K562 (cell line): ENCODE data around the gene RAI2. TPM values are rescaled to one million over a fixed set of nuclear protein-coding genes. Genes with fewer than 3 reads are reported as not detected.

Source experiments
- ATAC-seq: fragments of 200-7000 bp; cut with Tn5 transposase; 3 replicates; pipeline ENCODE4 v1.9.1; 2020; ENCODE audit warnings: moderate library complexity
- BruUV-seq: library from RNA; stranded (reverse); fragments of 400-500 nt; replicated peaks from 2 replicates; lab custom pipeline; 2021; lab: Mats Ljungman, UMichigan
- CTCF ChIA-PET: fragments of 300-600 bp; formaldehyde crosslinking; extraction: SDS; loops from one replicate; lab custom pipeline; 2021; ENCODE audit warnings: low intra/inter-chr PET ratio; lab: Yijun Ruan, JAX
- POLR2A ChIA-PET: fragments of 300-600, 350-650 bp; sonication (Branson Sonifier 250); formaldehyde crosslinking; extraction: SDS; loops from one replicate; lab custom pipeline; 2021; ENCODE audit warnings: antibody characterized with exemption, inconsistent platforms; lab: Yijun Ruan, JAX
- DNase-seq, 4 experiments: peaks; one replicate each; pipeline versions ENCODE4 v3.0.0 to v3.0.0-alpha.2; 2011 to 2018; ENCODE audit warnings: low spot score in 3 of 4, mixed read lengths in 3 of 4; ENCODE audit errors: extremely low read depth in 1 of 4
- FAIRE-seq: peaks from 2 replicates; lab custom pipeline; 2011; peaks lifted over from hg19 to GRCh38; lab: Jason Lieb, UNC
- H2AFZ ChIP-seq: 2 replicates; pipeline ENCODE4 v1.6.0; 2011; ENCODE audit warnings: low read depth, low read length, control low read depth, inconsistent platforms
- H3K27ac ChIP-seq: fragments of 200-600 bp; 3 replicates; pipeline ENCODE4 v1.8.0; 2011; ENCODE audit warnings: low read depth, mild to moderate bottlenecking, control low read depth, inconsistent platforms, low read length, moderate library complexity, mixed read lengths; ENCODE audit errors: extremely low read depth
- H3K27me3 ChIP-seq, 2 experiments: fragments of 300-600 bp in 1 of 2; 2 replicates in 1 of 2; 3 replicates in 1 of 2; pipeline versions ENCODE4 v1.6.0 to v1.8.0; 2011; ENCODE audit warnings: inconsistent platforms in 2 of 2, low read length in 2 of 2, mild to moderate bottlenecking in 1 of 2, mixed read lengths in 1 of 2, moderate library complexity in 1 of 2; ENCODE audit not compliant: control insufficient read depth in 2 of 2, insufficient read depth in 2 of 2
- H3K36me3 ChIP-seq: fragments of 300-600 bp; 3 replicates; pipeline ENCODE4 v1.8.0; 2011; ENCODE audit warnings: mild to moderate bottlenecking, low read length, inconsistent platforms; ENCODE audit not compliant: control insufficient read depth, insufficient read depth
- H3K4me1 ChIP-seq, 2 experiments: fragments of 200-600 bp in 1 of 2; replicated peaks in 1 of 2; 2 replicates in 1 of 2; 3 replicates in 1 of 2; pipeline versions ENCODE4 v1.5.1 to v1.8.0; 2011; ENCODE audit warnings: inconsistent platforms in 2 of 2, low read length in 2 of 2, mild to moderate bottlenecking in 1 of 2, mixed read lengths in 1 of 2, moderate library complexity in 1 of 2; ENCODE audit not compliant: control insufficient read depth in 2 of 2, insufficient read depth in 2 of 2
- H3K4me2 ChIP-seq: 2 replicates; pipeline ENCODE4 v1.6.1; 2011; ENCODE audit warnings: low read length, control low read depth, inconsistent platforms, mixed read lengths; ENCODE audit not compliant: insufficient read depth
- H3K4me3 ChIP-seq: fragments of 200-600 bp; sonication (generic), shearing (Covaris generic); 2 replicates; pipeline ENCODE4 v1.5.1; 2016; ENCODE audit warnings: control low read depth, inconsistent platforms
- H3K79me2 ChIP-seq: fragments of 200-600 bp; 3 replicates; pipeline ENCODE4 v1.8.0; 2011; ENCODE audit warnings: low read length, inconsistent platforms; ENCODE audit not compliant: control insufficient read depth, insufficient read depth
- H3K9ac ChIP-seq, 2 experiments: 2 replicates each; pipeline versions ENCODE4 v1.6.0 to v1.6.1; 2011; ENCODE audit warnings: low read depth in 2 of 2, low read length in 2 of 2, control low read depth in 1 of 2, inconsistent platforms in 1 of 2, mild to moderate bottlenecking in 1 of 2, mixed read lengths in 1 of 2; ENCODE audit not compliant: insufficient read depth in 1 of 2
- H3K9me1 ChIP-seq: one replicate; pipeline ENCODE4 v1.6.0; 2011; ENCODE audit warnings: inconsistent platforms, mild to moderate bottlenecking, low read length, moderate library complexity; ENCODE audit not compliant: control insufficient read depth, insufficient read depth
- H3K9me3 ChIP-seq: replicated peaks from 2 replicates; pipeline ENCODE4 v1.5.1; 2011; ENCODE audit warnings: low read depth, low read length, inconsistent platforms; ENCODE audit not compliant: control insufficient read depth, insufficient read depth
- H4K20me1 ChIP-seq: replicated peaks from 2 replicates; pipeline ENCODE4 v1.6.1; 2011; ENCODE audit warnings: low read length, inconsistent platforms, mixed read lengths; ENCODE audit not compliant: control insufficient read depth, insufficient read depth
- CAMTA2 ChIP-seq: fragments of 250-450 bp; sonication (Bioruptor Pico); conservative IDR thresholded peaks from 2 replicates; pipeline ENCODE4 v1.5.1; 2022
- CBFA2T3 ChIP-seq: fragments of 450-650 bp; IDR thresholded peaks from 2 replicates; pipeline ENCODE4 v1.6.1; 2017
- CC2D1A ChIP-seq: fragments of 450-650 bp; IDR thresholded peaks from 2 replicates; pipeline ENCODE4 v1.6.1; 2017; ENCODE audit warnings: mild to moderate bottlenecking
- DMBX1 ChIP-seq: fragments of 250-450 bp; sonication (Bioruptor Pico); IDR thresholded peaks from 2 replicates; pipeline ENCODE4 v1.8.0; 2022; ENCODE audit warnings: inconsistent platforms, mild to moderate bottlenecking, moderate library complexity, borderline replicate concordance
- ELK1 ChIP-seq: sonication (generic); formaldehyde crosslinking; IDR thresholded peaks from 2 replicates; pipeline ENCODE4 v1.8.1; 2022; ENCODE audit warnings: missing genetic modification reagents
- HEY1 ChIP-seq: fragments of 250-450 bp; sonication (Bioruptor Pico); IDR thresholded peaks from 2 replicates; pipeline ENCODE4 v1.5.0; 2020; ENCODE audit warnings: mild to moderate bottlenecking, moderate library complexity, borderline replicate concordance
- RCOR1 ChIP-seq, 2 experiments: IDR thresholded peaks; 2 replicates each; pipeline ENCODE4 v1.6.1; 2012; ENCODE audit warnings: low read depth in 2 of 2, low read length in 2 of 2, borderline replicate concordance in 1 of 2, improper control_type of control experiment in 1 of 2
- SNIP1 ChIP-seq: fragments of 450-650 bp; IDR thresholded peaks from 2 replicates; pipeline ENCODE4 v1.7.1; 2017; ENCODE audit warnings: low read depth, mild to moderate bottlenecking
- TBL1XR1 ChIP-seq, 2 experiments: IDR thresholded peaks; 2 replicates each; pipeline ENCODE4 v1.6.1; 2012; ENCODE audit warnings: improper control_type of control experiment in 2 of 2, low read length in 2 of 2, mild to moderate bottlenecking in 1 of 2
- TSC22D4 ChIP-seq: fragments of 450-650 bp; IDR thresholded peaks from 2 replicates; pipeline ENCODE4 v1.6.1; 2016; ENCODE audit warnings: missing genetic modification characterization, missing biosample characterization, control low read depth
- ZBTB5 ChIP-seq: fragments of 450-650 bp; IDR thresholded peaks from 2 replicates; pipeline ENCODE4 v1.6.1; 2017; ENCODE audit warnings: antibody characterized with exemption
- WGBS: fragments of 100-300 bp; shearing (Covaris generic); methylation state at CpG from one replicate; pipeline ENCODE4 v1.1.6; 2016; ENCODE audit warnings: low coverage, mixed read lengths; ENCODE audit not compliant: insufficient coverage; ENCODE audit errors: missing lambda C conversion rate; 5-methylcytosine and 5-hydroxymethylcytosine counted together
- in situ Hi-C: fragments of 300-500 bp; cut with MboI; formaldehyde crosslinking; loops from 4 replicates; pipeline ENCODE4 v1.15.0; 2018; ENCODE audit warnings: inconsistent platforms, mixed read lengths
- intact Hi-C: fragments of 100-400 bp; cut with micrococcal nuclease; formaldehyde crosslinking; loops from 2 replicates; pipeline ENCODE4 v1.14.2; 2022
- polyA plus RNA-seq, 8 experiments: library from polyadenylated mRNA; depleted of rRNA in 4 of 8; stranded (reverse) in 5 of 8; unstranded in 3 of 8; fragments of >200 nt; fragmentation: Nextera tagmentation in 2 of 8; fragmentation: Illumina TruSeq in 1 of 8; extraction: Ambion mirVana in 2 of 8; extraction: Trizol in 1 of 8; gene quantifications; 2 replicates each; pipeline versions ENCODE4 v1.2.1 to v1.2.3, GENCODE V29; 2011 to 2014; ENCODE audit warnings: inconsistent platforms in 1 of 8, missing spikeins in 1 of 8
- total RNA-seq, 7 experiments: library from RNA; depleted of rRNA in 6 of 7; stranded (reverse); fragments of >200 nt in 6 of 7; fragmentation: Illumina TruSeq in 2 of 7; extraction: Trizol in 2 of 7; gene quantifications; 2 replicates each; pipeline versions ENCODE4 v1.2.1 to v1.2.3, GENCODE V29; 2011 to 2021; ENCODE audit warnings: low replicate concordance in 1 of 7
- TF ChIP-seq, protein P1 (sequence below): fragments of 450-650 bp; IDR thresholded peaks from 2 replicates; pipeline ENCODE4 v1.6.1; 2016; ENCODE audit warnings: borderline replicate concordance

The RAI2 gene
- total and polyA plus RNA-seq, 9 of the 15 experiments (the other 6 are each of a cell fraction or from before 2014, with no cell fraction given) = not detected

- H3K4me3 ChIP-seq = no peak overlapping the region
- BruUV-seq = no TSS peak
- no peak overlapping the region for H3K27ac ChIP-seq
- no peaks in the 10 kb centered on the region for H3K9me1 ChIP-seq
- H3K4me1 ChIP-seq = no peaks in the 10 kb centered on the region
- H3K9me3 ChIP-seq = no peaks in the 10 kb centered on the region
- in situ Hi-C loops (no loop called here), intact Hi-C loops (no loop called here)
- 0% methylated on average over 10 of the region's 13 CpGs for WGBS
- ChIA-PET CTCF (no interaction called here), POLR2A (interaction anchor here (0.6 kb wide), 1 partner anchor 1471 kb away, joined by 3 read pairs; no protein-coding TSS in a partner anchor)
- ATAC-seq = no peak
- DNase-seq = no peak
- H3K4me2 ChIP-seq = no peak overlapping the region
- no peak overlapping the region for H3K9ac ChIP-seq
- H3K36me3 ChIP-seq = no peaks in the 10 kb centered on the region
- H3K79me2 ChIP-seq = no peaks in the 10 kb centered on the region
- no peak overlapping the region for H2AFZ ChIP-seq
- H4K20me1 ChIP-seq = no peaks in the 10 kb centered on the region
- H3K27me3 ChIP-seq = peaks cover 0 to 13% of the 10 kb centered on the region in 2 experiments; a peak in 1 of 5 replicates
- no peak for TF ChIP-seq ELK1 (CRISPR knock-in tag)
- TF ChIP-seq CBFA2T3 = no peak
- TF ChIP-seq RCOR1 (IDR thresholded peaks at IDR 0.05; ENCODE audit: borderline replicate concordance in 1 of 2, low read depth in 2 of 2, low read length in 2 of 2) = no peak
- no peak for TF ChIP-seq TSC22D4
- TF ChIP-seq HEY1 (CRISPR knock-in tag) = no peak
- TF ChIP-seq DMBX1 (CRISPR knock-in tag) = no peak
- TF ChIP-seq, protein P1, sequence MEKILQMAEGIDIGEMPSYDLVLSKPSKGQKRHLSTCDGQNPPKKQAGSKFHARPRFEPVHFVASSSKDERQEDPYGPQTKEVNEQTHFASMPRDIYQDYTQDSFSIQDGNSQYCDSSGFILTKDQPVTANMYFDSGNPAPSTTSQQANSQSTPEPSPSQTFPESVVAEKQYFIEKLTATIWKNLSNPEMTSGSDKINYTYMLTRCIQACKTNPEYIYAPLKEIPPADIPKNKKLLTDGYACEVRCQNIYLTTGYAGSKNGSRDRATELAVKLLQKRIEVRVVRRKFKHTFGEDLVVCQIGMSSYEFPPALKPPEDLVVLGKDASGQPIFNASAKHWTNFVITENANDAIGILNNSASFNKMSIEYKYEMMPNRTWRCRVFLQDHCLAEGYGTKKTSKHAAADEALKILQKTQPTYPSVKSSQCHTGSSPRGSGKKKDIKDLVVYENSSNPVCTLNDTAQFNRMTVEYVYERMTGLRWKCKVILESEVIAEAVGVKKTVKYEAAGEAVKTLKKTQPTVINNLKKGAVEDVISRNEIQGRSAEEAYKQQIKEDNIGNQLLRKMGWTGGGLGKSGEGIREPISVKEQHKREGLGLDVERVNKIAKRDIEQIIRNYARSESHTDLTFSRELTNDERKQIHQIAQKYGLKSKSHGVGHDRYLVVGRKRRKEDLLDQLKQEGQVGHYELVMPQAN = no peak
- no peak for TF ChIP-seq CAMTA2 (CRISPR knock-in tag)
- no peak for TF ChIP-seq ZBTB5
- no peak for TF ChIP-seq CC2D1A
- no peak for TF ChIP-seq SNIP1
- no peak for TF ChIP-seq TBL1XR1 (IDR thresholded peaks at IDR 0.05; ENCODE audit: low read length in 2 of 2)
- no peak for FAIRE-seq
These were observed 59.7 kb downstream of the RAI2 start for GRCh38 chrX:17801431-17801830.
